Hematopoietic multipotent progenitor cell treated with erythropoietin and hydrocortisone succinate and interleukin-3 and kit ligand, for 8 days (in vitro differentiated cells): ENCODE measurements around the gene FGF11.

Source experiments
- DNase-seq: peaks from one replicate; pipeline ENCODE4 v3.0.0-alpha.2; 2015

The FGF11 gene

DNA sequence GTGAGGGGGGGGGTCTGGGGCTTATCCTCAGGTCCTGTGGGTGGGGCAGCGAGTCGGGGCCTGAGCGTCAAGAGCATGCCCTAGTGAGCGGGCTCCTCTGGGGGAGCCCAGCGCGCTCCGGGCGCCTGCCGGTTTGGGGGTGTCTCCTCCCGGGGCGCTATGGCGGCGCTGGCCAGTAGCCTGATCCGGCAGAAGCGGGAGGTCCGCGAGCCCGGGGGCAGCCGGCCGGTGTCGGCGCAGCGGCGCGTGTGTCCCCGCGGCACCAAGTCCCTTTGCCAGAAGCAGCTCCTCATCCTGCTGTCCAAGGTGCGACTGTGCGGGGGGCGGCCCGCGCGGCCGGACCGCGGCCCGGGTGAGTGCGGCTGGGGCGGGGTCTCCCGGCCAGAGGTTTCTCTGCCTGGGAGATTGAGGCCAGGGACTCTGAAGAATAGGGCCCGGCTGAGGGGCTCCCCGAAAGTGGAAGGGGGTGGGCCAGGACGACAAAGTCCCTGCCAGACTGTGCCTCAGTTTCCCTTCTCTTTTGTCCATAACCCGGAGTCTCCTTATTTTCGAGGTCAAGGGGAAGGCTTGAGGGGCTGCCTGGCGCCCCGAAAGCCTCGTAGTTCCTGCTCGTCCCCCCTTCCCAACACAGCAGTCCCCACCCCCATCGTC lies at the start of gene FGF11:
FGF11 (plus strand) TSS at position 51 of the 651 bp plus-strand sequence; CDS start at position 160, 109 bp downstream.
- DNase-seq: no peak

DNA sequence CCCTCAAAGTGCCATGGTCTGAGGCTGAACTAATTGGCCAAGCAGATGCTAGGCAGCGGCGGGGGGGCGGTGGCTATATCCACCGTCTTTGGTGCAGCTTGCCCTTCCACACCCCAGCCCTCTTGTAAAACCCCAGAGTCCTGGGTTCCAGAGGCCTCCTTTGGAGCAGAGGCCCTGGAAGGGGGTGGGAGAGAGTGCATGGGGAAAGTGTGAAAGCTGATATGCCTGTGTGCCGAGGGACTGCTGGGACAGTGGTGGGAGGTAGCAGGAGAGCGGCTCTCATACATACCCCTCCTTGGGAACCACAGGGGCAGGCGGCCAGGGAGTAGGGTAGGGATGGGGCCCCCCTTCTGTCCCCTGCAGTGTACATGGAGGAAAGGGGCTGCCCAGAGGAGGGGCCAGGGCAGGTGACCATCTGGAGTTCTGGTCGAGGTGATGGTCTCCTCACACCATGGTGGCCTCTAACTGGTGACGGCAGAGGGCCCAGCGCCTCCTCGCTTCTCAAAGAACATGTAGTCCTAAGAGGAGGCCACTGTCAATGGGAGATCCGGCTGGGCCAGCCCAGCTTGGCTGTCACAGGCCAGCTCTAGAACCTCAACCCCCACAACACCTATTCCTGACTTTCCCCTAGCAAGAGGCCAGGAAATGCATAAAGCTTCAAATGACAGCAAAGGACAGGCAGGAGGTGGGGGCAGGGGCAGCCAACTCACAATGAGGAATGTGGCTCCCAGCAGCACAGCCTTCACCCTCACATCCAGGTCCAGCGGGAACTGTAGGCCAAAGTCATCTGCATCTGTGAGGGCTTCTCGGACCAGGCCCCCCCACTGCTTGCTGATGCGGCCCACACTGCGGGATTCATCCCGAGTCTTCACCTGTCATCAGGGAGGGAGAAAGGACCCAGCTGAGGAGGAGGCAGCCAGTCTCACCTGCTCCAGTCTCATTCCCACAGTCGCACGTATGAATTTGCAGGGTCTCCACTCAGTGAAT lies 49.1 kb upstream of the FGF11 start:
- DNase-seq: no peak

GRCh38 chr17:7391307-7391706 lies 48.0 kb upstream of the FGF11 start:
- no peak for DNase-seq

GRCh38 chr17:7392696-7393612 lies 46.4 kb upstream of the FGF11 start:
- DNase-seq: no peak

GRCh38 chr17:7393613-7394451 lies 45.5 kb upstream of the FGF11 start:
- peak; percentile 9 for DNase-seq

DNA sequence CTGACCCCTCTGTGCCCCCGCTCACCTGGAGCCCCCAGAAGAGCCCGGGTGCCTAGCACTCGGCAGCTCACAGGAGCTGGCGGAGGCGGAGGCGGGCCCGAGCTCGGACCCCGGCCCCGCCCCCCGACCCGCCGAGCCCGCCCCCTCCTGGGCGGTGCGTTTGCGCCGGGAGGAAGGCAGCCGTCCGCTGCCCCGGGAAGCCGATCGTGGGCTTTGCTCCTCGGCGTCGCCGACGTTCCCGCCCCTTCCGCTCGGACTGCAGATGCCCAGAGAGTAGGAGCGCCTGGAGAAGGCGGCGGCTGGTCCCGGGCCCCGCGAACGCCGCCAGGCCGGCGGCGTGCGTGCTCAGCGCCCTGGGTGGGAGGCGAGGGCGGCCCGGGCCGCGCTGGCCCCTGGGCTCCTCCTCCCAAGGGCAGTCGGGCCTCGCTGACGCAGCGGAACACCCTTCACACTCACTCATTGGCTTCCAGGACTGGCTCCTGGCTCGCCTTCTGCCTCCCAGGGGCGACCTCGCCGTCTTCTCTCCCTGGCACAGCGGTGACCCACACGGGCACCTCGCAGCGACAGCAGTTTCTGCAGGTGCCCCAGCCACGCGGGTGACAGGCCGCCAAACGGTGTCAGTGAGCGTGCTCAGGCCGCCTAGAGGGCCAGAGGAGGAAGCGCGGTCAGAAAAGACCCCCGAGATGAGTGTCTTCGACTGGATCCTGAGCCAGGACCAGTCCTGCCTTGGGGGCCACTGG lies 44.7 kb upstream of the FGF11 start, which contains the start of gene PLSCR3:
PLSCR3 (minus strand) TSS at position 74 of the 740 bp plus-strand sequence. CDS start 415 bp downstream, outside the sequence.
- DNase-seq: peak; percentile 81

DNA sequence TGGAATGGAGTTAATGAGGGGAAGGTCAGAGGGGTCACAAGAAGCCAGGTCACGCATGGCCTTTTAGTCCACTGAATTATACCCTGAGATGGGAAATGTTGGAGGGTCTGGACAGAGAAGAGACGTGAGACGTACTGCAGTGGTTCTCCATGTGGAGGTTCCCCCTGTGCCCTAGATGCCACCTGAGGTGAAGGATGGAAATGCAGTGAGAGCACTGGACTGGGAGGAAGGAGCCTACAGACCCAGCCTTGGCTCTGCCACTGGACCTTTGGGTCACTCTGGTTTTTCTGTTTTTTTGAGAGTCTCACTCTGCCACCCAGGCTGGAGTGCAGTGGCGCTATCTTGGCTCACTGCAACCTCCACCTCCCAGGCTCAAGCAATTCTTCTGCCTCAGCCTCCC lies 43.2 kb upstream of the FGF11 start:
- peak; percentile 23 for DNase-seq

DNA sequence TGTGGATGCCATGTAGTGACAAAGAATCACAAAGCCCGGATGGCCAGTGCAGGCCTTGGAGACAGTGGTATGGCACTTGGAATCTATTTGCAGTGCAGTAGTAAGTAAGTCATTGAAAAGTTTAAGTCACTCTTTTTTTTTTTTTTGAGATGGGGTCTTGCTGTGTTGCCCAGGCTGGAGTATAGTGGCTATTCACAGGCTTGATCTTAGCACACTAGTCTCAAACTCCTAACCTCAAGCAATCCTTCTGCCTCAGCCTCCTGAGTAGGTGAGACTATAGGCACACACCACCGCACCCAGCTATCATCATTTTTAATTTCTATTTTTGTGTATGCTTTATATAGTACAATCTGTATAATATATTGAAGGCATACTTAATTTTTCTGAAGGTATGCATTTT lies 40.7 kb upstream of the FGF11 start:
- DNase-seq: no peak

GRCh38 chr17:7403043-7403726 lies 36.1 kb upstream of the FGF11 start:
- peak; percentile 9 for DNase-seq

GRCh38 chr17:7403727-7403976 lies 35.7 kb upstream of the FGF11 start:
- DNase-seq: peak; percentile 84

DNA sequence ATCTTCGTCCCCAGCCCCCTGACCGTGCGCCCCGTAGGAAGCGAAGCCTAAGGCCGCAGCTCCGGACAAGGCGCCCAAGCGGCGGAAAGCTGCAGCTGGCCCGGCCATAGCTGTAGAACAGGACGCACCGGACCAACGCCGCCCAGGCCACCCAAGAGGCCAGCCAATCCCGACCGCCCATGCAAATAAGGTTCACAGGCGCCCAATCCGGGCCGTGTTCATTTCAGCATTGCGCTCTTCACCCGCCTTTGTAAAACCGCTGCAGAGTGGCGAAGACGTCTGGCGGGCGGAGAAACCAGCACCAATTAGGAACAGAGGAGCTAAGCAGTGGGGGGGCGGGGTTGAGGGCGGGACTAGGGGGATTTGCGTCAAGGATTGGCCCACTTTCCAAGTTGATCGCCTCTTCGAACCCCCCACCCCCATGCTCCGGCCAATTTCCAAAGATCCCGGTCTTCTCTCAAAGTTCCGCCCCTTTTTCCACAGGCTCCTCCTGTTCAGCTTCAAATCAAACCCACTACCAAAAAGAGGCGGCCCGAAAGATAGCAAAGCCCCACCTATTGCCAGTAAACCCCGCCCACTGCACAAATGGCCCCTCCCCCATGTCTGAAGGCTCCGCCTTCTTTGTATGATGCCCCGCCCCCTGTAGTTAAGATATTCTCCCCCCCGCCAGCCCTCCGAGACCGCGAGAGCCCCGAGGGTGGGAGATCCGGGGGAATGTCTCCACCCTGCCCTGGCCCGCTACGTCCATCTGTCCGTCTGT lies 35.2 kb upstream of the FGF11 start, which contains the start of gene TMEM256:
TMEM256 (minus strand) TSS at position 121 of the 760 bp plus-strand sequence; CDS start at position 108, 13 bp downstream.
- peak; percentile 99 for DNase-seq

GRCh38 chr17:7404737-7405349 lies 34.5 kb upstream of the FGF11 start:
- DNase-seq: no peak

DNA sequence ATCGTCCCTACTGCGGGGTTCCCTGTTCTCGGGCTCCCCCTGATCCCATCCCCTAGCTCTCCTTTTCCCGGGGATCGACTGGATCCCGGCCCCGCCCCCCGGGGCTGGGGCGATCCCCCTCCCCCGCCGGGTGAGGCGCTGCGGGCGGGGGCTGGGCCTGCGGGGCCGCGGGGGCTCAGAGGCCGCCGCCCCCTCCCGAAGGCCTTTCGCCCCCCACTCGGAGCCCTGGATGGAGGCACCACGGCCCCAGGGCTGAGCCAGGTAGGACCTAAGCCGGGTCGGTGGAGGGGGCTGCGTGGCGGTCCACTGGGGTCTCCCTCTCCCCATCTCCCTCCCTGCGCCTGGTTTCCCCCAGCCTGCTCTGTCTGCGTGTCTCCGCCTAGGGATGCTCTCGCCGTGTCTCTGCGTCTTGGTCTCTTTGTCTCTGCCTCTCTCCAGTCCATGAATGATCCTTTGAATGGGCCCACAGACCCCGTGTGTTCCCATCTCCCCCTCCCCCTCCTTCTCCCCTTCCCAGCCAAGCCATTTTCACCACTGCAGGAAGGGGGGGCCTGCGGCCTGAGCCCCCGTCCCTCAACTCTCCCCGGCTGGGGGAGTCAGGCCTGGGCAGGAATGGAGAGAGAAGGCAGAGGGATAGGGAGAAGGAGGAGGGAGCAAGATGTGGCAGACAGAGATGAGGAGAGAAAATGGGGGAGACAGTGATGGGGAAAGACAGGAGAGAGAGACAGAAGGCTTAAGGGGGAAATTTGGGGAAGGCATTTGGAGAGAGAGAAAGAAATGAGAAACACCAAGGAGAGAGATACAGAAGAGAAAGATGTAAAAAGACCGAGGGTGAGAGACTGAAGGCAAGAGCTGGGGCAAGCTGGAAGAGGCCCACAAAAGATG lies 33.7 kb upstream of the FGF11 start:
- no peak for DNase-seq

DNA sequence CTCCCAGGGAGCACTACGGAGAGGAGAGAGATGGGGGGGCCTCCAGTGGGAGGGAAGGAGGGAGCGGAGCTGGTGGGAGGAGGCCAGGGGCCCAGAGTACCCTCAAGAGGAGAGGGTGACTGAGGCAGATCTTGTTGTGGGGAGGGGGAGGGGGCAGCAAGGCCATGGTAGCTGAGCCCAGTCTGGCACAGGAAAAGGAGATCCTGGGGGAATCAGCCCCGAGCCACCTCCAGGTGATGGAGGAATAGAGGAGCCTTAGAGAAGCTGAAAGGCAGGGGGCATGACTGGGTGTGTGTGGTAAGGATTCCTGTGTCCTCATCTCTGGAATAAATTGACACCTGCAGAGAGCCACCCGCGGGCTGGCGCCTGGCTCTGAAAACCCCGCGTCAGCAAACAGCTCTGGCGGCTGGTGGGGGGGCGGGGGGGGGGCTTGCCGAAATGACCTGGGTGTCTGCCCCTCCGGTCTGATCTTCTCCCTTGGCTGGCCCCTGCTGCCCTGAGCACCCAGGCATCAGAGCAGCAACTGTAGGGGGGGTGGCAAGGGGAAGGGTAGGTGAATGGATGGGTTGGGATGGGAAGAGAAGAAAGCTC lies 33.0 kb upstream of the FGF11 start:
- no peak for DNase-seq

GRCh38 chr17:7407082-7407481 lies 32.2 kb upstream of the FGF11 start:
- DNase-seq: no peak

DNA sequence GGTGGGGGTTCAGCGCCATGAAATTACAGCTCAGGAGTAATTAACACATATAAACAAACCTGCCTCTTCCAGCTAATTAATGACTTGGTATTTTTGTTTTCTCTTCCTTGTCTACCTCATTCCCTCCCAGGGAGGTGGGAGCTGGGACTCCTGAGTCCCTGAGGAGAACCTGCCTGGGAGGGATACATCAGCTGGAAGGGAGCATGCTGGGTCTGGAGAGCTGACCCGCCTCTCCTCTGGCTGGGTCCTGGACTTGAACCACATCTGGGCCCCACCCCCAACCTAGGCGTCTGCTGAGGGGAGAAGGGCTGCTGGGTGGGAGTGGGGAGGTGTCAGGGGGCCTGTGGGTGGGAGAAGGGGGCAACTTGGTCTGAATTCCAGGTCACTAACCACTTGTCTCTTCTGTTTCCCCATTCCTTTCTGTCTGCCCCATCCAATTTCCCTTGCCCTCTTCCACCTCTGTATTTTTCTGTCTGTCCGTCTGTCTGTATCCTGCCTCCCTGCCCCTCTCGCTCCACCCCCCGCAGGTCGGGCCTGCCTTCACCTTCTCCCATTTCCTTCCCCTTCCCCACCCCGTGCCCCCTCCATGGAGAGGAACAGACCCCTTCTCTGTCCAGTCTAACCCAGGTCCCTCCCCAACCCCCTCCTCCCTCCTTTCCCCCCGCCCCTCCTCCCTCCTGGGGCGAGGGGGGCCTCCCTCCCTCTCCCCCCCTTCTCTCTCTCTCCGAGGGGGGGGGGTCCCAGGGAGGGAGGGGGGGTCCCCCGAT lies 31.6 kb upstream of the FGF11 start, which contains the start of gene NLGN2:
NLGN2 (plus strand) TSS at position 361 of the 767 bp plus-strand sequence. CDS start 411 bp downstream, outside the sequence.
- DNase-seq: no peak

GRCh38 chr17:7408252-7408727 lies 31.0 kb upstream of the FGF11 start:
- no peak for DNase-seq
